ENCODE measurements around the gene CTXND1.

CTXND1 gene

GRCh38 chr15:80208758-80209734 lies 43.0 kb downstream of the CTXND1 start:
- no peak for DNase-seq

- DNase-seq = no peak
Measured at GRCh38 chr15:80207887-80208286, 44.1 kb downstream of the CTXND1 start.

GRCh38 chr15:80204231-80204630 lies 47.8 kb downstream of the CTXND1 start:
- no peak for DNase-seq

- no peak for DNase-seq
Measured at GRCh38 chr15:80203361-80203885, 48.6 kb downstream of the CTXND1 start.

- no peak for DNase-seq
Measured at GRCh38 chr15:80202641-80203360, 49.2 kb downstream of the CTXND1 start.

GRCh38 chr15:80202016-80202315 lies 50.0 kb downstream of the CTXND1 start:
- no peak for DNase-seq

- no peak for DNase-seq
Measured at GRCh38 chr15:80201256-80202015, 50.6 kb downstream of the CTXND1 start.

- no peak for DNase-seq
Measured at GRCh38 chr15:80199869-80200268, 52.1 kb downstream of the CTXND1 start.

GRCh38 chr15:80199366-80199765 lies 52.6 kb downstream of the CTXND1 start:
- DNase-seq = no peak

- no peak for DNase-seq
Measured at GRCh38 chr15:80194914-80195313, 57.1 kb downstream of the CTXND1 start.

GRCh38 chr15:80194186-80194585 lies 57.8 kb downstream of the CTXND1 start:
- no peak for DNase-seq

- DNase-seq = no peak
Measured at GRCh38 chr15:80191897-80192595, 60.0 kb downstream of the CTXND1 start.

GRCh38 chr15:80191198-80191597 lies 60.8 kb downstream of the CTXND1 start:
- DNase-seq = no peak

GRCh38 chr15:80188251-80188650 lies 63.8 kb downstream of the CTXND1 start:
- DNase-seq = no peak

GRCh38 chr15:80186597-80186996 lies 65.4 kb downstream of the CTXND1 start:
- no peak for DNase-seq

GRCh38 chr15:80186066-80186465 lies 65.9 kb downstream of the CTXND1 start:
- DNase-seq = no peak

GRCh38 chr15:80185152-80185551 lies 66.9 kb downstream of the CTXND1 start:
- DNase-seq = no peak

- DNase-seq = no peak
Measured at GRCh38 chr15:80184554-80184953, 67.5 kb downstream of the CTXND1 start.

GRCh38 chr15:80183886-80184285 lies 68.1 kb downstream of the CTXND1 start:
- no peak for DNase-seq

GRCh38 chr15:80183306-80183705 lies 68.7 kb downstream of the CTXND1 start:
- no peak for DNase-seq

GRCh38 chr15:80182611-80183261 lies 69.3 kb downstream of the CTXND1 start:
- DNase-seq = no peak

- DNase-seq = no peak
Measured at GRCh38 chr15:80180986-80181385, 71.0 kb downstream of the CTXND1 start.
